Left ventricle myocardium superior (tissue), 1 donor: Measurements from ENCODE around the gene C14orf39. TPM values are rescaled to one million over a fixed set of nuclear protein-coding genes. Genes with fewer than 3 reads are reported as not detected.

ENCODE experiments used
- ATAC-seq: fragments of 200-7000 bp; cut with Tn5 transposase; one replicate; pipeline ENCODE4 v1.9.1; 2020; ENCODE audit warnings: mild to moderate bottlenecking, moderate library complexity
- DNase-seq: peaks from one replicate; pipeline ENCODE4 v3.0.0-alpha.2; 2020
- intact Hi-C: fragments of 100-400 bp; cut with micrococcal nuclease; formaldehyde crosslinking; loops from one replicate; pipeline ENCODE4 v1.11.0; 2022
- long read RNA-seq: library from polyadenylated mRNA; unstranded; transcript quantifications from one replicate; pipeline ENCODE4 v2.0.0, GENCODE V29; 2021
- total RNA-seq: library from RNA; stranded (reverse); fragmentation: NEBNext Ultra II Directional; extraction: Animal tissue kit (Norgen Biotek cat#: 25700); gene quantifications from one replicate; pipeline ENCODE4 v1.2.1, GENCODE V29; 2021
- donor health status: DM: no; HTN: yes; CAD: no; lungs with severe emphysema.

Gene C14orf39
- total RNA-seq, result not detected
- long read RNA-seq, result 0 reads

DNA sequence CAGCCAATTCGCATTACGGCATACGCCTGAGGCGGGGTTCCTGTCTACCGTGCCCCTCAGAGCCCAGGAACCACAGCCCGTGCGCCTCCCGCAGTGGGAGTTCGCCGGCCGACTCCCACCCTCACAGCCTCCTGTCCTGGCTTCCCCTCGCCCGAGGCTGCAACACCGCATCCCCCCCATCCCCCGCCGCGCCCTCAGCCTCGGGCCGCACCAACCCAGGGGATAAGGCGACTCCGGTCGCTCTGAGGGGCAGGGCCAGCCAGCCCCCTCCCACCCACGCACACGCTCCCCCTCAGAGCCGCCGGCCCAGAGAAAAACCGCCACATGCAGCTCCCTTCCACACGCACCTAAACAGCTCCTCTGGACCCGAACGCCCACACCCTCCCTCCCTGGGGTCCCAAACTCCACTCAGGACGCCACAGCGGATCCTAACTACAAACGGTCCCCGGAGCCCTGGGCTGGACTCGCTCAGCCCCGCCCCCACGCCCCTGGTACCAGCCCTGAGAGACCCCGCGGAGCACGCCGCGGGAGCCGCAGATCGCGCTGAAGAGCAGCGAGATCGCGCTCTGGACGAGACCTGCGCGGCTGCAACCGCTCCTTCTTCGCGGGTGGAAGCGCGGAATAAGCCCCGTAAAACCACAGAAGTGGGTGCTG lies at the start of gene C14orf39:
C14orf39 (minus strand) TSS at position 466 of the 654 bp plus-strand sequence. CDS start 985 bp downstream, outside the sequence.
- intact Hi-C loops, result no loop called here
- ATAC-seq (no peak), DNase-seq (no peak)

DNA sequence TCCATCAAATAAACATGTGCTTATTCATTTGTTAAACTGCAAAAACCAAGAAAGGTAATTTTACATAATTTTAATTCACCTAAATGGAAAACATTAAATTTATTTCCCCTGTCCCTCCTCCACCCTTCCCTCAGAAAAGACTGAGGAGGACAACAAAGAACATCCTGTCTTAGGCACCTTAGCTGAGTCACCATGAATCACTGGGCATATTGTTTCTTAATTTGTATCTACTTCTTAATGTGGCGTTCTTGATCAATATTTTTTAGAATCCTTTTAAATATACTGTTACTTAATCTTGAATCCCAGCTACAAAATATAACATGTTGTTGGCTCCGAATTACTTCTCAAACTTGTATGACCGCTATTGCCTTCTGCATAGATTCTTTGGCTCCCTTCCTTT lies 46.6 kb upstream of the C14orf39 start:
- intact Hi-C loops, result no loop called here
- DNase-seq (no peak), ATAC-seq (no peak)

DNA sequence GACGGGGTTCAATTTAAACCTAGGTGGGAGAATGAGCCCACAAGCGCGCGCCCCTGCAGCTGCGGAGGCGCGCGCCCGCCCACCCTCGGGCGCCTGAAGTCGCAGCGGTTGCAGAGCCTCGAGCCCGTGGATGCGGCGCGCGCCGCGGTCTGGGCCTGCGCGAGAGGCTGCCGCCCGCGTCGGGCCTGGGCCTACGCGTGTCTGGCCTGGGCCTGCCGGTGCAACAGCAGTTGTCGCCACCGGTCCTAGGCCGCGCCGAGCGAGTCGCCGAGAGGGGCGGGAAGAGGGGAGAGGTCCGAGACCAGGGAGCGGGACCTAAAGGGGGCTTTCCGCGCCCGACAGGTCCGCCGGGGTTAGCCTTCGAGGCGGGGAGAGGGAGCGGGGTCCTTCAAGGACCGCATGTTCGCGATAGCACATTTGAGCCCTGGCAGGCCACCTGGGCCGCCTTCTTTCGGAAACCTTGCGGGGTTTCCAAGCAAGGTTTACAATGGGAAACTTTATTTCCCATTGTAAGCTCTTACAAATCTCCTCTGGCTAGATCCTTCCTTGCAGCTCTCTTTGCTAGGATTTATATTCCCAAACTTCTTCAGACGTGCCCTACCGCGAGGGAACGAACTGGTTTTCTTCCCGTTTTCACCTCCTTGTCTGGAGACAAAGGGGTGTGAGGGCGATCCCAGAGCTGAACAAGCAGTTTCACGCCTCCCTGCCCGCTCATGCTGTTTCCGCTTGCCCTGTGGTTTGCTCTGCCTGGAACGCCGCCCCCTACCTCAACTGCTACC lies 29.8 kb upstream of the C14orf39 start:
- intact Hi-C loops, result no loop called here
- no peak for DNase-seq
- ATAC-seq, result no peak

- ATAC-seq (peak; percentile 17), DNase-seq (no peak)
- intact Hi-C loops, result no loop called here
These were observed 29.1 kb upstream of the C14orf39 start for GRCh38 chr14:60514741-60515491.

- DNase-seq (no peak), ATAC-seq (no peak)
- intact Hi-C loops, result no loop called here
These were observed 28.5 kb upstream of the C14orf39 start for GRCh38 chr14:60514378-60514740.

- ATAC-seq (no peak), DNase-seq (no peak)
These were observed 27.2 kb upstream of the C14orf39 start for GRCh38 chr14:60512973-60513571.

GRCh38 chr14:60512126-60512525 lies 26.3 kb upstream of the C14orf39 start:
- ATAC-seq, result no peak
- intact Hi-C loops, result no loop called here

More at GRCh38 chr14:60512973-60513571, 27.2 kb upstream of the C14orf39 start:
- intact Hi-C loops, result no loop called here

GRCh38 chr14:60510951-60511599 lies 25.2 kb upstream of the C14orf39 start:
- DNase-seq, result no peak
- intact Hi-C loops, result no loop called here
- no peak for ATAC-seq

More at GRCh38 chr14:60512126-60512525, 26.3 kb upstream of the C14orf39 start:
- no peak for DNase-seq

- ATAC-seq (no peak), DNase-seq (no peak)
These were observed 24.5 kb upstream of the C14orf39 start for GRCh38 chr14:60510254-60510950.

GRCh38 chr14:60509438-60510253 lies 23.8 kb upstream of the C14orf39 start:
- intact Hi-C loops, result no loop called here
- DNase-seq (no peak), ATAC-seq (no peak)

More at GRCh38 chr14:60510254-60510950, 24.5 kb upstream of the C14orf39 start:
- intact Hi-C loops, result no loop called here

GRCh38 chr14:60508707-60509437 lies 23.0 kb upstream of the C14orf39 start, which contains the start of gene SIX6:
TSS of gene SIX6 (plus strand) at chr14:60509146. CDS start at chr14:60509399, 253 bp downstream.
- ATAC-seq, result no peak

GRCh38 chr14:60508363-60508706 lies 22.5 kb upstream of the C14orf39 start:
- intact Hi-C loops, result no loop called here
- DNase-seq (no peak), ATAC-seq (no peak)

More at GRCh38 chr14:60508707-60509437, 23.0 kb upstream of the C14orf39 start, which contains the start of gene SIX6:
- intact Hi-C loops, result no loop called here
- DNase-seq, result no peak

- intact Hi-C loops, result no loop called here
- ATAC-seq (no peak), DNase-seq (no peak)
These were observed 21.3 kb upstream of the C14orf39 start for GRCh38 chr14:60506985-60507829.

GRCh38 chr14:60506462-60506984 lies 20.7 kb upstream of the C14orf39 start:
- DNase-seq (no peak), ATAC-seq (no peak)
- intact Hi-C loops, result no loop called here

DNA sequence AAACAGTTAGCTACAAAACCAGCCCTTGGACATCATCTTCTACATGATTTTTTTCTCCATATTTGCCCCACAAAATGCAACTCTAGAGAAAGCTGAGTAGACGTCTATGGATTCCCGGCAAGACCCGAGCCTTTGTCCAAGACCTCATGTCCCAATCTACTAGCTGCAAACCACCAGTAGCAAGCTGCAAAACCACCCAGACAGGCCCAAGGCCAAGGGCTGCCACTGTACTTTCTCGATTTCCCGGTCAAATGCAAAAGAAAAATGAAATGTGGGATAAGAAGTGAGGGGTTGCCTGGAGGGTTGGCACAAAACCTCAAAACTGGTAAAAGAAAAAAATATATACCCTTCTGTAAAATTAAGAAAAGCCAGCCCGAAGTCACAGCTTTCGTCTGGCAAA lies 20.1 kb upstream of the C14orf39 start:
- intact Hi-C loops, result no loop called here
- DNase-seq, result no peak
- ATAC-seq, result no peak

DNA sequence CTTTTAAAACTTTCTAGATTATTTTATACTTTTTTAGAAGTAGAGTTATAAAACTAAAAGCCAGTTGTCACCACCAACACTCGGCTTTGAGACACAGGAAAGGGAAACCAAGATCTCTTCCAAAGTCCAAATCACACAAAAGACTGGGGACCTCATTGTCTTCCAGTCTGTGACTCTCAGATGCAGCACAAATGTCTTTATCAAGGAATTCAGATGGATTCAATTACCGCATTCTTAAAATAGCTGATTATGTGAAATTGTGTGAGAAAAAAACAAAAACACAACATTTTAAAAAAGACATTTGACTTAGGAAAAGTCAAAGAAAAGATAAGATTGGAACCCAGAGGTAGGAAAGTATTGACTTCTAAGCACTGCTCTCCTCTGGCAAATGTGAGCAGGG lies 19.6 kb upstream of the C14orf39 start:
- DNase-seq (no peak), ATAC-seq (no peak)
- intact Hi-C loops, result no loop called here
